OCI-LY1 (cell line): ENCODE measurements around the gene STBD1.

Experiments used
- H2AFZ ChIP-seq: fragments of 200-600 bp; sonication (generic), shearing (Covaris generic); 2 replicates; pipeline ENCODE4 v1.6.0; 2014; ENCODE audit warnings: antibody characterized with exemption, mild to moderate bottlenecking, low read length
- H3F3A ChIP-seq: fragments of 200-600 bp; sonication (generic), shearing (Covaris generic); 2 replicates; pipeline ENCODE4 v1.6.0; 2014; ENCODE audit warnings: mild to moderate bottlenecking, antibody characterized with exemption, low read length, moderate library complexity; ENCODE audit not compliant: insufficient read depth
- H3K27ac ChIP-seq: fragments of 200-600 bp; sonication (generic); 2 replicates; pipeline ENCODE4 v1.5.1; 2014; ENCODE audit warnings: low read length, mixed run types, mild to moderate bottlenecking, low read depth; ENCODE audit not compliant: poor library complexity, severe bottlenecking
- H3K27me3 ChIP-seq: fragments of 200-600 bp; sonication (generic); 2 replicates; pipeline ENCODE4 v1.6.0; 2014; ENCODE audit warnings: antibody characterized with exemption, mild to moderate bottlenecking, low read length, moderate library complexity; ENCODE audit not compliant: insufficient read depth
- H3K36me3 ChIP-seq: fragments of 200-600 bp; sonication (generic); 2 replicates; pipeline ENCODE4 v1.6.1; 2014; ENCODE audit warnings: mild to moderate bottlenecking, antibody characterized with exemption, low read length, moderate library complexity, mixed read lengths; ENCODE audit not compliant: insufficient read depth
- H3K4me1 ChIP-seq: fragments of 200-600 bp; sonication (generic); 2 replicates; pipeline ENCODE4 v1.5.1; 2014; ENCODE audit warnings: mild to moderate bottlenecking, low read length, moderate library complexity; ENCODE audit not compliant: insufficient read depth, severe bottlenecking
- H3K4me2 ChIP-seq: fragments of 200-600 bp; sonication (generic), shearing (Covaris generic); 2 replicates; pipeline ENCODE4 v1.6.1; 2014; ENCODE audit warnings: low read length
- H3K4me3 ChIP-seq: fragments of 200-600 bp; sonication (generic); 2 replicates; pipeline ENCODE4 v1.5.1; 2014; ENCODE audit warnings: low read length, low read depth, mild to moderate bottlenecking, mixed read lengths; ENCODE audit not compliant: poor library complexity, severe bottlenecking
- H3K79me2 ChIP-seq: fragments of 200-600 bp; shearing (Covaris generic); 2 replicates; pipeline ENCODE4 v1.6.1; 2016; ENCODE audit warnings: mixed run types, low read length, mixed read lengths; ENCODE audit not compliant: insufficient read depth
- H3K9ac ChIP-seq: fragments of 200-600 bp; sonication (generic), shearing (Covaris generic); 2 replicates; pipeline ENCODE4 v1.6.1; 2014; ENCODE audit warnings: mild to moderate bottlenecking, low read length, mixed read lengths
- H3K9me2 ChIP-seq: fragments of 200-600 bp; sonication (generic), shearing (Covaris generic); 2 replicates; pipeline ENCODE4 v1.6.1; 2014; ENCODE audit warnings: low read depth, mild to moderate bottlenecking, low read length, mixed read lengths
- H3K9me3 ChIP-seq: fragments of 200-600 bp; shearing (Covaris generic); 2 replicates; pipeline ENCODE4 v1.6.1; 2014; ENCODE audit warnings: low read length, mixed read lengths
- H4K20me1 ChIP-seq: fragments of 200-600 bp; sonication (generic), shearing (Covaris generic); 2 replicates; pipeline ENCODE4 v1.6.0; 2016; ENCODE audit warnings: mild to moderate bottlenecking, low read length; ENCODE audit not compliant: insufficient read depth
- CTCF ChIP-seq: fragments of 200-600 bp; sonication (generic), shearing (Covaris generic); IDR thresholded peaks from 2 replicates; pipeline ENCODE4 v1.5.1; 2017; ENCODE audit warnings: mild to moderate bottlenecking, antibody characterized with exemption, low read length, moderate library complexity, mixed read lengths
- EZH2 ChIP-seq: fragments of 200-600 bp; sonication (generic), shearing (Covaris generic); IDR thresholded peaks from 2 replicates; pipeline ENCODE4 v1.8.0; 2017; ENCODE audit warnings: borderline replicate concordance, mixed run types, mild to moderate bottlenecking, antibody characterized with exemption, low read length, moderate library complexity, mixed read lengths

Gene STBD1

GRCh38 chr4:76270244-76271175 is 36.0 kb upstream of the STBD1 start:
- no peak for TF ChIP-seq EZH2
- TF ChIP-seq CTCF = no peak
- Histone ChIP-seq H3K36me3 (no peaks in the 10 kb centered on the region), H3K9ac (no peak overlapping the region), H4K20me1 (no peaks in the 10 kb centered on the region), H3K4me1 (no peaks in the 10 kb centered on the region), H3K79me2 (no peaks in the 10 kb centered on the region), H3K9me3 (no peaks in the 10 kb centered on the region), H3K4me2 (no peak overlapping the region), H3K27me3 (no peaks in the 10 kb centered on the region; the same call in 1 of the 2 replicates), H3K4me3 (no peak overlapping the region), H3K9me2 (no peaks in the 10 kb centered on the region), H3F3A (no peaks in the 10 kb centered on the region), H2AFZ (no peak overlapping the region), H3K27ac (no peak overlapping the region)

GRCh38 chr4:76271248-76271647 is 35.3 kb upstream of the STBD1 start:
- no peaks in the 10 kb centered on the region for H3F3A ChIP-seq
- H3K9ac ChIP-seq = no peak overlapping the region
- no peak overlapping the region for H3K4me2 ChIP-seq
- no peak overlapping the region for H3K27ac ChIP-seq
- H3K36me3 ChIP-seq = no peaks in the 10 kb centered on the region
- H2AFZ ChIP-seq = no peak overlapping the region
- no peaks in the 10 kb centered on the region for H3K9me3 ChIP-seq
- H3K4me3 ChIP-seq = no peak overlapping the region
- H3K79me2 ChIP-seq = no peaks in the 10 kb centered on the region
- H4K20me1 ChIP-seq = no peaks in the 10 kb centered on the region
- no peaks in the 10 kb centered on the region for H3K4me1 ChIP-seq
- TF ChIP-seq EZH2 (no peak), CTCF (no peak)
- no peaks in the 10 kb centered on the region for H3K9me2 ChIP-seq
- H3K27me3 ChIP-seq = no peaks in the 10 kb centered on the region; the same call in 1 of the 2 replicates

- Histone ChIP-seq H3K27ac (no peak overlapping the region), H2AFZ (no peak overlapping the region), H3K4me2 (no peak overlapping the region), H3K36me3 (no peaks in the 10 kb centered on the region), H3K4me1 (no peaks in the 10 kb centered on the region), H3K4me3 (no peak overlapping the region), H3K9me2 (no peaks in the 10 kb centered on the region), H4K20me1 (no peaks in the 10 kb centered on the region), H3K9me3 (no peaks in the 10 kb centered on the region), H3F3A (no peaks in the 10 kb centered on the region), H3K79me2 (no peaks in the 10 kb centered on the region), H3K9ac (no peak overlapping the region), H3K27me3 (no peaks in the 10 kb centered on the region; the same call in 1 of the 2 replicates)
- no peak for TF ChIP-seq CTCF
- no peak for TF ChIP-seq EZH2
Measured at GRCh38 chr4:76272073-76272472, 34.5 kb upstream of the STBD1 start.
